Right lobe of liver (tissue), 6 donors: Measurements from ENCODE around the gene TMEM132D. TPM values are rescaled to one million over a fixed set of nuclear protein-coding genes. Genes with fewer than 3 reads are reported as not detected.

Experiments
- ATAC-seq, 4 donors: fragments of 200-7000 bp; cut with Tn5 transposase; one replicate each; pipeline ENCODE4 v1.9.1; 2020; ENCODE audit warnings: mild to moderate bottlenecking in 4 of 4, moderate library complexity in 4 of 4
- DNase-seq, 3 donors: peaks; one replicate each; pipeline ENCODE4 v3.0.0-alpha.2; 2020
- H3K27ac ChIP-seq, 3 donors: fragments of 200-600 bp; one replicate each; pipeline ENCODE4 v1.8.0; 2022
- H3K27me3 ChIP-seq, 2 donors: fragments of 200-600 bp; one replicate each; pipeline ENCODE4 v1.8.0; 2022
- H3K36me3 ChIP-seq, 4 donors: fragments of 200-600 bp; sonication (generic) in 1 of 4; one replicate each; pipeline versions ENCODE4 v1.5.1 to v1.8.0; 2017 to 2022; ENCODE audit warnings: control low read depth in 1 of 4
- H3K4me1 ChIP-seq, 4 donors: fragments of 200-600 bp; sonication (generic) in 1 of 4; one replicate each; pipeline versions ENCODE4 v1.5.1 to v1.8.0; 2017 to 2022; ENCODE audit warnings: control low read depth in 1 of 4
- H3K4me3 ChIP-seq, 3 donors: fragments of 200-600 bp; one replicate each; pipeline ENCODE4 v1.8.0; 2022
- H3K9me3 ChIP-seq, 4 donors: fragments of 200-600 bp; sonication (generic) in 1 of 4; one replicate each; pipeline versions ENCODE4 v1.5.1 to v1.8.0; 2017 to 2022; ENCODE audit warnings: control low read depth in 1 of 4
- POLR2A ChIP-seq: fragments of 450-650 bp; IDR thresholded peaks from one replicate; pipeline ENCODE4 v1.6.1; 2017; ENCODE audit warnings: antibody characterized with exemption, mild to moderate bottlenecking
- WGBS: methylation state at CpG from one replicate; pipeline ENCODE4 v1.1.6; 2018; ENCODE audit warnings: low coverage, low lambda C conversion rate; ENCODE audit not compliant: insufficient coverage; ENCODE audit errors: missing lambda C conversion rate; 5-methylcytosine and 5-hydroxymethylcytosine counted together
- intact Hi-C, 2 donors: fragments of 100-400 bp; cut with DNase I; formaldehyde crosslinking; loops; one replicate each; pipeline versions ENCODE4 v1.11.2 to v1.14.1; 2022
- total RNA-seq, 6 experiments: library from RNA; depleted of rRNA in 2 of 6; stranded (reverse); fragments of >200 nt in 2 of 6; fragmentation: NEBNext Ultra II Directional in 3 of 6; extraction: Animal tissue kit (Norgen Biotek cat#: 25700) in 3 of 6; gene quantifications; one replicate each; pipeline versions ENCODE4 v1.1.0 to v1.2.4, GENCODE V29; 2016 to 2023
- TF ChIP-seq, protein P1 (sequence below), 4 donors: fragments of 200-600 bp in 3 of 4; fragments of 450-650 bp in 1 of 4; IDR thresholded peaks; one replicate each; pipeline versions ENCODE4 v1.5.1 to v1.8.0; 2016 to 2022; ENCODE audit warnings: antibody characterized with exemption in 4 of 4, mild to moderate bottlenecking in 2 of 4
- donor health status: DM: no; HTN: yes; CAD: no.
- donor health status: DM: no; HTN: no; CAD: no.
- donor health status: DM: no; HTN: no; CAD: no.
- donor health status: DM: no; HTN: yes; CAD: no.
- donor health status: DM: no; HTN: yes; CAD: no.

The TMEM132D gene
- total RNA-seq, 6 experiments from 2014 or later, result 0.10 to 0.35 (median 0.33) TPM; not detected in 3

DNA sequence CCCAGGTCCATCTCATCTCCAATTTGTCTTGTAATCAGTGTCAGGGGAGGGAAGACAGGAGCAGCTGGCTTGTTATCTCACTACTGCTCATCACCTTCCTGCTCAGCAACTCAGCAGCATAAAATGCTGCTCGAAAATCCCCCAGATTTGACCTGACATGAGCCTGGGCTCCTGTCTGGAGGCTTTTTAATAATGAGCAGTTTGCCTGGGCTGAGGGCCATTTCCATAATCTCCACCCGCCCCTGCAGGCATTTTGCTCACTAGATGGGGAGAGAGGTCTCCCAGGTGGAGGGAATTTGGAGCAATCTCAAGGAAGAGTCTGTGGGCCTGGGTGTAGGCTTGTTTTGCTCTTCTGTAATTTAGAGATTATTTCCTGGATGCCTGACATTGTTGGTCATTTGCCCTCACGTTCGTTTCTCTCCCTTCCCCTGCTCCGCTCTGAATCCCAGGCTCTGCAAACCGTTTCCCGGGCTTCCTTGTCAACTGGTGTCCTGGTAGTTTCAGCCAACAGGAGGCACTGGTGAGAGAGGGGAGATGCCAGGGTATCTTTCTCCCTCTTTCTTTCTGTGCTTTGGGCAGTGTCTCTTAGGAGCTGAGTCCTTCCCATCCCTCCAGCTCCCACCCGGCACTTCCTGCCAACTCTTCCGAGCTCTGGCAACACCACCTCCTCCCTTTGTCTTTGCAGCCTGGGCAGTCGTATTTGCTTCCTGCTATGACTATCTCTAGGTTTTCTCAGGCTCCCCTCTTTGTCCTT is 751.3 kb downstream of the TMEM132D start:
- Histone ChIP-seq H3K4me1 (no peaks in the 10 kb centered on the region), H3K4me3 (no peak overlapping the region), H3K9me3 (no peaks in the 10 kb centered on the region), H3K27ac (no peak overlapping the region), H3K36me3 (no peaks in the 10 kb centered on the region), H3K27me3 (no peaks in the 10 kb centered on the region)
- no peak for DNase-seq
- intact Hi-C loops, result no loop called here
- no peak for ATAC-seq
- WGBS, result 29% methylated on average over 8 of the region's 10 CpGs
- TF ChIP-seq POLR2A, result no peak
- TF ChIP-seq, protein P1, sequence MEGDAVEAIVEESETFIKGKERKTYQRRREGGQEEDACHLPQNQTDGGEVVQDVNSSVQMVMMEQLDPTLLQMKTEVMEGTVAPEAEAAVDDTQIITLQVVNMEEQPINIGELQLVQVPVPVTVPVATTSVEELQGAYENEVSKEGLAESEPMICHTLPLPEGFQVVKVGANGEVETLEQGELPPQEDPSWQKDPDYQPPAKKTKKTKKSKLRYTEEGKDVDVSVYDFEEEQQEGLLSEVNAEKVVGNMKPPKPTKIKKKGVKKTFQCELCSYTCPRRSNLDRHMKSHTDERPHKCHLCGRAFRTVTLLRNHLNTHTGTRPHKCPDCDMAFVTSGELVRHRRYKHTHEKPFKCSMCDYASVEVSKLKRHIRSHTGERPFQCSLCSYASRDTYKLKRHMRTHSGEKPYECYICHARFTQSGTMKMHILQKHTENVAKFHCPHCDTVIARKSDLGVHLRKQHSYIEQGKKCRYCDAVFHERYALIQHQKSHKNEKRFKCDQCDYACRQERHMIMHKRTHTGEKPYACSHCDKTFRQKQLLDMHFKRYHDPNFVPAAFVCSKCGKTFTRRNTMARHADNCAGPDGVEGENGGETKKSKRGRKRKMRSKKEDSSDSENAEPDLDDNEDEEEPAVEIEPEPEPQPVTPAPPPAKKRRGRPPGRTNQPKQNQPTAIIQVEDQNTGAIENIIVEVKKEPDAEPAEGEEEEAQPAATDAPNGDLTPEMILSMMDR (IDR thresholded peaks at IDR 0.05), result no peak

DNA sequence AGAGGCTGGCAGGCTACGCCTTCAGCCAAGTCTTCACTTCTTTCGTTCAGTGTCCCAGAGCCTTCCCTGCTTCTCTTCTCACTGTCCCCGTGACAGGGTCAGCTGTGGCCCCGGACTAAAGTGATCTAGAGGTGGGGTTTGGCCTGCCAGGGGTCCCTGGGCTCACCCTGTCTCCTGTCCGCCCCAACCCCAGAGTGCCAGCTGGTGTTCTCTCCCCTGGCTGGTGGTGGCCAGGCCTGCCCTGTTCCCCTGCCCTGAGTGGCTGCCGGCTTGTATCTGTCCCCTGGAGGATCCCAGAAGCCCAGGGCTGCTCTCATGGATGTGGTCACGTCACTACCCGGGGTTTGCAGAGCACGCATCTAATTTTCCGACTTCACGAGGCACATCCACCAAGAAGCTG is 753.1 kb downstream of the TMEM132D start:
- Histone ChIP-seq H3K27me3 (no peaks in the 10 kb centered on the region), H3K36me3 (no peaks in the 10 kb centered on the region), H3K4me3 (no peak overlapping the region), H3K27ac (no peak overlapping the region), H3K4me1 (no peaks in the 10 kb centered on the region), H3K9me3 (no peaks in the 10 kb centered on the region)
- ATAC-seq (no peak), DNase-seq (no peak)
- 60% methylated on average over 2 of the region's 11 CpGs for WGBS
- TF ChIP-seq POLR2A, result no peak
- TF ChIP-seq, protein P1 (IDR thresholded peaks at IDR 0.05), result no peak
- intact Hi-C loops, result no loop called here

DNA sequence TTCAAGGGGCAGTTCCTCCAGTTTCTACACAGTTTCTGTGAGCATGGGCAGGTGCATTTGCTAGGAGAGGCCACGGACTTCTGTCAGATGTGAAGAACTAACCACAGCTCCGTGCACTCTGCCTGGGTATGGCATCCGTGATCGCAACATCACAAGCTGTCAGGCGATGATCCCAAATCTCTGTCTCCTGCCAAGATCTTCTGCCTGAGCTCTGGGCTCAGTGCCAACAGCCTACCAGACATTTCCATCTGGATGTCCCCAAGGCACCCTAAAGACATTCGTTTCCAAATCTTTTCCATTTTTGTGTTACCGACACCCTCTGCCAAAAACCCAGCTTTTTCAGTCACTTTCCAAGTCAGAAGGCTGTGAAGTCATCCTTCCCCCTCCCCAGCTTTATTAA is 758.4 kb downstream of the TMEM132D start:
- no peaks in the 10 kb centered on the region for H3K4me1 ChIP-seq
- no peak overlapping the region for H3K27ac ChIP-seq
- no peak for DNase-seq
- no peak for ATAC-seq
- 70% methylated on average over 4 of the region's 7 CpGs for WGBS
- no peaks in the 10 kb centered on the region for H3K36me3 ChIP-seq
- no peak overlapping the region for H3K4me3 ChIP-seq
- H3K27me3 ChIP-seq, result no peaks in the 10 kb centered on the region
- TF ChIP-seq, protein P1 (IDR thresholded peaks at IDR 0.05), result no peak
- TF ChIP-seq POLR2A, result no peak
- H3K9me3 ChIP-seq, result no peaks in the 10 kb centered on the region
- intact Hi-C loops, result no loop called here

DNA sequence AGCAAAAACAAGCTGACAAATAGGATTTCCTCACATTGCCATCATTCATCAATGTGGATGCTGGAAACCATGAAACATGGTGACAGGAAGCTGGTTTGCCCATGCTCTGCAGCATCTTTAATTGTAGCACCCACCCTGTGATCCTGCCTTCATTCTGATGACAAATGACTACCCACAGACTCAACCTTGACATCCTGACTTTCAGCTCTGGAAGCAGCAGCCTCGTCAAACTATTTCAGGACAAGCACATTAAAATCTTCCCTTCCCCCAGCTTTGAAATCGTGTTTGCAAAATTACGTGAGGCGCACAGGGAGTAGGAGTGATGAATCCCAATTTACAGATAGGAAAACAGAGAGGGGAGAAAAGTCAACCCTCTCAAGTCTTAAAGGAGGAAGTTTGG is 765.0 kb downstream of the TMEM132D start:
- no peak for ATAC-seq
- WGBS, result 70% methylated on average over 4 of the region's 4 CpGs

More for the DNA sequence above, 765.0 kb downstream of the TMEM132D start:
- intact Hi-C loops, result no loop called here
- no peaks in the 10 kb centered on the region for H3K36me3 ChIP-seq
- H3K27ac ChIP-seq, result no peak overlapping the region
- no peaks in the 10 kb centered on the region for H3K9me3 ChIP-seq
- H3K4me3 ChIP-seq, result no peak overlapping the region
- no peak for DNase-seq
- TF ChIP-seq, protein P1 (IDR thresholded peaks at IDR 0.05), result no peak
- TF ChIP-seq POLR2A, result no peak
- no peaks in the 10 kb centered on the region for H3K4me1 ChIP-seq
- H3K27me3 ChIP-seq, result no peaks in the 10 kb centered on the region
